Stimulated activated CD8-positive, alpha-beta memory T cell treated with anti-CD3 and anti-CD28 coated beads, Interleukin-15, amount 100 ng/mL, for 4 hours (primary cell): ENCODE measurements around the gene CES4A.

ENCODE experiments used
- DNase-seq, 2 donors: peaks; one replicate each; pipeline ENCODE4 v3.0.0-alpha.2; 2020; ENCODE audit warnings: low read depth in 2 of 2

The CES4A gene

DNA sequence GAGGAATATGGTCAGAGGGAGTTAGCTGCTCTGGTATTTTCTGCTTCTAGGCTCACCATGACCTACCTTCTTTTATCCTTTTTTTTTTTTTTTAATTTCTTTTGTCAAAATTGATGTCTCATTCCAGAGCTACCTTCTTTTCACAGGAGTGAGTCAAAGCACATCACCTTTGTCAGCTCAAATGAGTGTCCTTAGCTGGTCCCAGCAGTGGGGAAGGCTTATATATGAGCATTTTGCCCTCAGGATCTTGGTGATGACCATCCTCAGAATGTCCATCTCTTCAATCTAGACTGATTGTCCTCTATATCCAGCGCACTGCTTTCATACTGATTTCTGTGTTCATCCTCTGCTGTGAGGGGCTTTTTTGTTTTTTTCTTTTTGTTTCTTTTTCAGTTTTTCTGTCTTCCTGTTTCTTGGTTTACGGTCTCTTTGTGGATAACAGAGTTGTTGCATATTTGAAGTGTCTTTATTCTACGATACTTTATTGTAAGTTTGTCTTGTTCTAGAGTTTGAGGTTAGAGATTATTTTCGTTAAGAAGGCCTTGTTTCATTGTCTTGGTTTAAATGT lies 65.5 kb downstream of the CES4A start:
- DNase-seq: no peak

DNA sequence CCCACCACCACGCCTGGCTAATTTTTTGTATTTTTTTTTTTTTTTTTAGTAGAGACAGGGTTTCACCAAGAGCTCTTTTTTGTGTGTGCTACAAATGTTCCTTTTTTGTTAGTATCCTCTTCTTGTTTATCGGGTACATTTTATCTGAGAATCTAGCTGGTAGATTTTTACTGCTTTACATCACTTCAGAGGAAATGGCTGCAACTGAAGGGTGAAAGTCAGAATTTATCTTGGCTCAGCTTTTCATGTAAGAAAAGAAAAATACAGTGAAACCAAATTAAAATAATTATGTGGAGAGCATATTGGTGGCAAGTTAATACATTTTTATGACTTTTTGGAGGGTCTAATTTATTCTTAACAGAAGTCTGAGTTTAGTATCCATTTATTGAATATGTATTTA lies 66.5 kb downstream of the CES4A start:
- no peak for DNase-seq

DNA sequence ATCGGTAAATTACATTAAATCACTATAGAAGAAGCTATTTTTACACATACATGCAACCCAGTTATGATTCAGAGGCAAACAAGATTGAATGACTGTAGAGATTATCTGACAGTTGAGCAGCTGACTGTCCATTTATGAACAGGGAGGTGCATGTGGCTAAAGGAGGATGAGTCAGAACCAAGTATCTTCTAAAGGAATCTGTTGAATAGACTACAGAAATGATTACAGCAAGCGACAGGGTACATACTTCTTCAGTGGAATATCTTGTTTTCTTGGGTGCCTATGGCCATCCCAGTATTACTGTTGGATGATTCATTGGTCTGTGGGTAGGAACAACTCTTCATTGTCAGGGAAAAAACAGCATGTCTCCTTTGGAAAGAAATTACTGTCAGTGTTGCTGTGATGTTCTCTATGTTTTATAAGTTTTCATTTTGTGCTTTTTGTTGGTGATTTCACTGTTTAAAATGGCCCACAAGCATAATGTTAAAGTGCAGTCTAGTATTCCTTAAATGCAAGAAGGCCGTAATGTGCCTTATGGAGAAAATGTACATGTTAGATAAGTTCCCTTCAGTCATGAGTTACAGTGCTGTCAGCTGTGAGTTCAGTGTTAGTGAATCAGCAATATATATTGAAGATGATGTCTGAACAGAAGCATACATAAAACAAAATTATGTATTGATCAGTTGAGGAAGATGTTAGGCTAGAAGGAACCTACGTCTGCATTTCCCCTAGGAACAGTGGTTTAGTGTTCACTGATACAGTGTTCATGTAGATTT lies 67.5 kb downstream of the CES4A start:
- no peak for DNase-seq
